ENCODE data around the gene IRF3. TPM values are rescaled to one million over a fixed set of nuclear protein-coding genes. Genes with fewer than 3 reads are reported as not detected.

IRF3 gene
- total RNA-seq, 2 experiments from 2014 or later: 90.8 to 108 TPM

DNA sequence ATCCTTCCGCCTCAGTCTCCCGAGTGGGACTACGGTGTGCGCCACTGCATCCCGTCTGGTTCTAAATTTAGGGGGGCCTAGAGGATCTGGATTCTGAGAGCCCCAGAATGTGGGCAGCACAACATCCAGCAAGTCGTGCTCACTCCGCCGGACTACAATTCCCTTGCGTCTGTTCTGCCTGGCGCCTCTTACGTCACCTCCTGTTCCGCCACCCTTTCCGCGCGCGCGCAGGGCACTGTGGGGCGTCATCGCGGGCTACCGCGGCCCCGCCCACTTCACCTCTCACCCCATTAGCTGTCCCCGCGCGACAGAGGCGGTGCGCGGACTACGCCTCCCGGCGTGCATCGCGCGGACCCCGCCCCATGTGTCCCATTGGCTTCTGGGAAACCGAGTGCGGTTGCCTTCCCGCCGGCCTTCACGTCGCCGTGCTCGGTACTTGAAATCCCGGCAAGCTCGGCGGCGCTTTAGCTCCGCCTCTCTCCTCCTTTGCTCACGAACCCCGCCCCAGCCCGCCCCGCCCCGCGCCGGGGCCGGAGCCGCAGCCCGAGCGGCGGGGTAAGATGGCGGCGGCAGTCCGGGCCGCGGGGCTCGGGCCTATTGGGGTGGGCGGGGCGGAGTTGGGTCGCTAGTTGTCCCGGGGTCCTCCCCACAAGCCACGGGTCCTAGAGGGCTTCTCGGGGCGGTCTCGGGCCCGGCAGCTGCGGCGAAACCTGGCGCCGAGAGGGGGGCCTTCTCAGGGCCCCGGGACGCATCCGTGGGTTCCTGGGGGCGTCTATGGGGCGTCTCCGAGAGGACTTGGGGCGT lies 23.8 kb downstream of the IRF3 start, which contains the start of gene SCAF1:
SCAF1 (plus strand) TSS at position 522 of the 804 bp plus-strand sequence. CDS start 2,818 bp downstream, outside the sequence.
- ATAC-seq (peak; percentile 65), DNase-seq (peak; percentile 99)
- Mint-ChIP-seq H3K4me3 (peak within 1 kb of the TSS; percentile 92), H3K27ac (peak within 1 kb of the TSS; percentile 99), H3K9me3 (no peaks in the 10 kb centered on the region), H3K36me3 (ENCODE audit: low read depth) (peaks cover 10% of the 10 kb centered on the region), H3K4me1 (ENCODE audit: low read depth) (peaks cover 36% of the 10 kb centered on the region), H3K27me3 (no peaks in the 10 kb centered on the region)
- intact Hi-C loops (cut with micrococcal nuclease): loop anchor here (2.0 to 5.0 kb wide), 3 partner anchors 23 to 49 kb away; partner anchors contain the start of genes BCL2L12, IRF3 and PRMT1
- POLR2A ChIA-PET: interaction anchor here (0.6 to 3.3 kb wide), 9 partner anchors 15 to 1516 kb away, joined by 4 to 16 read pairs (median 8); partner anchors contain the start of genes BCL2L12, IRF3, NOSIP and PRMT1
- CTCF ChIA-PET: interaction anchor here (1.0 to 2.2 kb wide), 4 partner anchors 30 to 75 kb away, joined by 4 to 9 read pairs (median 5); no protein-coding TSS in a partner anchor
- TF ChIP-seq CTCF (IDR thresholded peaks at IDR 0.05): no peak

- CTCF ChIA-PET: interaction anchor here (0.9 to 2.2 kb wide), 11 partner anchors 9 to 167 kb away, joined by 3 to 12 read pairs (median 5); partner anchors contain the start of genes FLT3LG and PRMT1
- Mint-ChIP-seq H3K4me1 (ENCODE audit: low read depth) (peaks cover 36% of the 10 kb centered on the region), H3K27ac (peak within 1 kb of the TSS; percentile 99), H3K36me3 (ENCODE audit: low read depth) (peaks cover 5% of the 10 kb centered on the region), H3K27me3 (no peaks in the 10 kb centered on the region), H3K9me3 (no peaks in the 10 kb centered on the region), H3K4me3 (peak within 1 kb of the TSS; percentile 92)
- POLR2A ChIA-PET: interaction anchor here (0.6 to 2.3 kb wide), 12 partner anchors 9 to 172 kb away, joined by 3 to 12 read pairs (median 4); partner anchors contain the start of genes BCL2L12, IRF3, NOSIP and PRMT1
- TF ChIP-seq CTCF (IDR thresholded peaks at IDR 0.05): no peak
- DNase-seq (peak; percentile 100), ATAC-seq (peak; percentile 75)
- intact Hi-C loops (cut with micrococcal nuclease): loop anchor here (2.0 to 5.0 kb wide), 3 partner anchors 24 to 48 kb away; partner anchors contain the start of genes BCL2L12, IRF3 and PRMT1
These were observed 25.4 kb downstream of the IRF3 start, which contains the start of gene RRAS for GRCh38 chr19:49640113-49640898. Gene RRAS (minus strand): TSS chr19:49640143. CDS start chr19:49640098, 45 bp downstream.

- H3K27me3 Mint-ChIP-seq: no peaks in the 10 kb centered on the region
- peaks cover 5% of the 10 kb centered on the region for H3K36me3 Mint-ChIP-seq (ENCODE audit: low read depth)
- POLR2A ChIA-PET: interaction anchor here (1.3 to 2.1 kb wide), 4 partner anchors 19 to 60 kb away, joined by 3 to 10 read pairs (median 6); partner anchors contain the start of genes BCL2L12, IRF3, NOSIP and PRR12
- H3K4me1 Mint-ChIP-seq (ENCODE audit: low read depth): peaks cover 35% of the 10 kb centered on the region
- TF ChIP-seq CTCF (IDR thresholded peaks at IDR 0.05): no peak
- H3K9me3 Mint-ChIP-seq: no peaks in the 10 kb centered on the region
- peak overlapping the region; percentile 22 for H3K27ac Mint-ChIP-seq
- intact Hi-C loops (cut with micrococcal nuclease): loop anchor here (2.0 to 5.0 kb wide), 3 partner anchors 25 to 47 kb away; partner anchors contain the start of genes BCL2L12, IRF3 and PRMT1
- no peak for DNase-seq
- CTCF ChIA-PET: interaction anchor here (1.1 to 2.2 kb wide), 7 partner anchors 9 to 69 kb away, joined by 3 to 12 read pairs (median 5); partner anchors contain the start of gene PRMT1
- no peak for ATAC-seq
- H3K4me3 Mint-ChIP-seq: peak overlapping the region; percentile 92
These were observed 26.1 kb downstream of the IRF3 start for GRCh38 chr19:49639401-49640112.
